Frontal cortex (tissue), 4 donors: ENCODE measurements around the gene GSTM3. TPM values are rescaled to one million over a fixed set of nuclear protein-coding genes. Genes with fewer than 3 reads are reported as not detected.

Experiments used
- DNase-seq, 2 donors: peaks; one replicate each; pipeline ENCODE4 v3.0.0; 2012; ENCODE audit warnings: low spot score in 2 of 2
- FAIRE-seq: peaks from 2 replicates; lab custom pipeline; 2012; peaks lifted over from hg19 to GRCh38; lab: Jason Lieb, UNC
- total RNA-seq: library from RNA; depleted of rRNA; stranded (reverse); fragments of >200 nt; gene quantifications from one replicate; pipeline ENCODE4 v1.2.3, GENCODE V29; 2014
- donor health status: control.
- donor health status: control.
- donor health status: control.

GSTM3 gene
- 80.3 TPM for total RNA-seq

DNA sequence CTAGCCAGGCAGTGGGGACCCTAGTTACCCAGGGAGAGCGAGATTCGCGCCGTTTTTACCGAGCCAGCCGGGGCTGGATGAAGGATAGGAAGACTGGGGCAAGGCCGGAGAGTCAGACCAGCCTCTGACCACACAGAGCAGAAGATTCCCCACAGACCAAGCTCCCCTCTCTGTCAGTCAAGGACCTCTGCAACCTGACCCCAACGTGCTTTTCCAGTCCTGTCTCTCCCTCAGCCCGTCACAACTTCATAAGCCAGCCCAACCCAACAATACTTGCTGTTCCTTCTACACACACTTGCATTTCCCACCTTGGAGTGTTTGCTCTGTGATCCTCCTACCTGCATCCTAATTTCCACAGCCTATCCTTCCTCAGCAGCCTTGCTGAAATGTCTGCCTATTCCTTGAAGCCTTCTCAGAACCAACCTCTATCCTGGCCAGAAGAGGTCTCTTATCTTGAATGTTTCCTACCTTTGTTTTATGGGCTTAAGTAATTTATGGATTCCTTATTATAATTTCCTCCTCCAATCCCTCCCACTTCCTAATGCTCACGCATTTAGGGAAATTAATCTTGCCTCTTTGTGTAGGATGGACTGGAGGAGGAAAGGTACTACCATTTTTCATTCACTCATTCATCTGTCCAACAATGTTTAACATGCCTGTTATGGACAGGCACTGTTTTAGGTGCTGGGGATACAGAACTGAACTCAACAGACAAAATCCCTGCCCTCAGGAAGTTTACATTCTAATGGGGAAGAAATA is at the start of gene GSTM3:
Gene GSTM3 (minus strand): TSS at position 424 of the 759 bp plus-strand sequence. CDS start 751 bp downstream, outside the sequence.
- FAIRE-seq: no peak

GRCh38 chr1:109790329-109790728 is 49.5 kb upstream of the GSTM3 start:
- FAIRE-seq (no peak), DNase-seq (no peak)

More for the DNA sequence above, at the start of gene GSTM3:
- DNase-seq: no peak

DNA sequence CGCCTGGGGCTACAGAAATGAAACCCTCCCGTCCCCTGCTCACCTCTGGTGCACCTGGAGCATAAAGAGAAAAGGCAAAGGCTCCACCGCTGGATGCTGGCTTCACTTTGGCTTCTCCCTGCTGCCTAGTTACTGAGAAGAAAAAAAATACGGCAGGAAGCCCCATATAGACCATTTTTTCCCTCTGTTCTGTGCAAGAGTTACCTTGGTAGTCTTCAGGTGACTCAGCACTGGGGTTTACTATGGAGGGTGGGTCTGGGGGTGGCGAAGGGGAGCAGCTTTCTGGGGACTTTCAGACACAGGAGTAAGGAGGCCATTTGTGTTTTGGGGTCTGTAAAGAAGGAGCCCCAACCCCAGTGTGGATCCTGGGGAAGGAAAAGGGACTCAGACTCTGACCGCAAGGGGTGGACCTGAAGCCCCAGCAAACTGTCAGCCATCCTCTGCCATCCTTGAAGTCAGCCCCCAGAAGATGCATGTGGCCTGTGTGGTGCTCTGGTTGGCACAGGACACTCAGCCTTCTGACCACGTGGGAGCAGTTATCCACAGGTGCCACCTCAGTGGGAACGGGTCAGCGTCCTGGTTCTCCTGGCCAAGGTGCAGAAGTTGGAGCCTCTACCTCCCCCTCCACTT is 48.8 kb upstream of the GSTM3 start:
- DNase-seq (no peak), FAIRE-seq (no peak)

DNA sequence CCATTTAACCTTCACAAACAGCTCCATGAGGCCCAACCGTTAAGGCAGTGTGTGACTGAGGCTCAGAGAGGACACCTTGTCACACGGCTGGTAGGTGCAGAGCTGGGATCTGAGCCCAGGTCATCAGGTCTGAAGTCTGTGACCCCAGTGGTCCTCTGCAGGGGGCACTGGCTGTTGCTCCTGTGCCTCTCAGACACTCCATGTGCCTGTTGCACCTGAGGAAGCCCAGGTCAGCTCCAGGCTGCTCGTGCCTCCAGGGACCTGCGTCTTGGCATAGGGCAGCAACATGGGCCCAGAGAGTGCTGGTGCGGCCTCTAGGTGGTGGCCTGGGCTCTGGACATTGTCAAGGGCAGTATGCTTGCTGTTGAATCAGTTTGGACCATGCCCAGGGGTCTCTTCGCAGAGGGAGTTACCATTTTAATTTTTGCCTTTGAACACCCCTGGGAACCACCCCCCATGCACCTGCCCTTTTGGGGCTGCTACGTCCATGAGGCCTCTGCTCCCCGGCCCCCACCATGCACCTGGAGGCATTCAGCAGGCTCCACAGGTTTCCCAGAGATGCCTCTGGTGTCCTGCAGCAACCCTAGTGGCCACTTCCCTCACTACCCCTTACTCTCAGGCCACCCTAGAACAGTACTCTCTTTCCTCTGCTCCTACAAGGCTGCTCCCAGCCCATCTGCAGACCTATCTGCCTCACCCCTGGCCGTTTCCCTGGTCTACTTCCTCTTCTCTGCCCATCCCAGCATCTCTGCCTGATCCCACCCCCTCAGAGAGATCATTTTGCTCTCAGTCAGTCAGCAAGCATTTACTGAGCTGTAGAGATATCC is 48.1 kb upstream of the GSTM3 start:
- no peak for DNase-seq

DNA sequence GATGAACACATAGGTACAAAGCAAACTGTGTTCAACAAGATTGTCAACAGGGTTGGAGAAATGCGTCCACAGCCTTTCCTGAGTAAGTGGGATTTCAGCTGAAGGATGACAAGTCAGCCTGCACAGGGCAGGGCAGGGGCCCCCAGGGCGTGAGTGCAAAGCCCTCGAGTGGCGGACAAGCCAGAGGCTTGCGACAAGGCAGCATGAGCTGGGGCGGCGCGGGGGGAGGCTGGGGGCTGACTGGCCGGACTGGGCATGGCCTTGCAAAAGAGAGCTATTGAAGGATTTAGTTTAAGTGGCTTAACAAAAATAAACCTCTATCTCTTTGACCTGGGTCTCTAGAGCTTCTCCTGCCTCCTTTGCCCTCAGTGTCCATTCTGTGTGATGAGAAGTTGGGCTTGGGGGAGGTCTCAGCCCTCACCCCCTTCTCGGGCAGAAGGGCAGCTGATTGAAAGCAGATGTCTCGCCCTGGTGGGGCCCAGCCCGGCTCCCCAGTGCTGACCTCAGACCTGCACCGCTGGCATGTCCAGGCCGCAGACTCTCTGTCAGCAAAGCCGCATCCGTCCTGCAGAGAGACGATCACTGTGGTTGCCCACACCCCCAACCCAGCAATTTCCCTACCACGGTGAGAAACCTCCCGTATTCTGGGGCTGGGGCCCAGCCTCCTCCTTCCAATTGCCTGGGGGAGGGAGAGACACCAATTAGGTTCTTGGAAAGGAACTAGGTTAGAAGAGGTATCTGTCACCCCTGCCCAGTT is 47.2 kb upstream of the GSTM3 start:
- FAIRE-seq: no peak

More for the DNA sequence above, 48.1 kb upstream of the GSTM3 start:
- no peak for FAIRE-seq

DNA sequence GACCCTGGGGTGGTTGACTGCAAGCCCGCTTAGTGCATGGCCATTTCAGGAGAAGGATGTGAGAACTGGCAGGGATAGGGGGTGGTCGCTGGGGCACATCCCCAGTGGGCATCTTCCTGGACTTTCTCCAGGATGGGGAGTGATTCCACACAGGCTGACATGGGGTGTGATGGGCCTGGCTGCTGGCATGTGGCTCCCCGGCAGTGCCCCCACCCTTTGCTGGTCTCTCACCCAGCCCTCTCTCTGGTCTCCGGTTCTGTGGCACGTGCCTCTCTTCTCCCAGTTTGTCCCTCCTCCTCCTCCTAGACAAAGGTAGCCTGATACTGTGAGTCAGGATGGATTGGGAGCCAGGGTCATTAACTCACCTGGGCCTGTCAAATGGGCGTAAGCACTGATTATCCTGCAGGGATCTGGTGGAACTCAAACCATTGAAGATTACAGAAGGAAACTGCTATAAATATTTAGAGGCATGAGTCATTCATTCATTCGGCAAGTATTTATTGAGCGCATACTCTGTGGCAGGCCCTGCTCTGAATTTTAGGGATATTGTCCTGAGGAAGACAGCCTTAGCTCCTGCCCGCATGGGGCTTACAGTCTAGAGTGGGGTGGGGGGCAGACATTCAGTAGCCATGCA is 46.5 kb upstream of the GSTM3 start:
- DNase-seq: no peak

More for the DNA sequence above, 47.2 kb upstream of the GSTM3 start:
- no peak for DNase-seq

DNA sequence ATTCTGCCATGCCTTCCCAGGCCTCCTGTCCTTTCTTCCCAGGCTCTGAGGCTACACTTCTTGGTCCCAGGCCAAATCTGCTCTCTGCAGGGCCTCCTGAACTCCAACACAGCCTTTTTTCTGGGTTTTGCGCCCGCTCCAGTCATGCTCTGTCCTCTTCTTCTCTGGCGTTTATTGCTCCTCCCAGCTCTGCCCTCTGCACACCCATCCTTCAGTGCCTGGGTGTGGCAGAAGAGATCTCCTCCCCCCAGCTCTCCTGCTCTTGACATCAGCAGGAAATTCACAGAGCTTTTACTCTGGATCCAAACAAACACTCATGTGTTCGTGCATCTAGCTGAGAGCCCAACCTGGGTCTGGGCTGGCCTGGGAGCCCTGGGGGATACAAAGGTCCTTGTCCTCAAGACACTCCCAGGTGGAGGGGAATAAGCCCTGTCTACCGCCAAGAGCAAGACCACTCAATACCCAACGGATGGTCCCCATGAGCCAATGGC is 45.7 kb upstream of the GSTM3 start:
- FAIRE-seq: no peak
- DNase-seq: no peak

More for the DNA sequence above, 46.5 kb upstream of the GSTM3 start:
- FAIRE-seq: no peak

GRCh38 chr1:109786112-109786480 is 45.3 kb upstream of the GSTM3 start:
- no peak for DNase-seq
- FAIRE-seq: no peak

- DNase-seq: no peak
Measured at GRCh38 chr1:109785446-109786111, 44.7 kb upstream of the GSTM3 start.

DNA sequence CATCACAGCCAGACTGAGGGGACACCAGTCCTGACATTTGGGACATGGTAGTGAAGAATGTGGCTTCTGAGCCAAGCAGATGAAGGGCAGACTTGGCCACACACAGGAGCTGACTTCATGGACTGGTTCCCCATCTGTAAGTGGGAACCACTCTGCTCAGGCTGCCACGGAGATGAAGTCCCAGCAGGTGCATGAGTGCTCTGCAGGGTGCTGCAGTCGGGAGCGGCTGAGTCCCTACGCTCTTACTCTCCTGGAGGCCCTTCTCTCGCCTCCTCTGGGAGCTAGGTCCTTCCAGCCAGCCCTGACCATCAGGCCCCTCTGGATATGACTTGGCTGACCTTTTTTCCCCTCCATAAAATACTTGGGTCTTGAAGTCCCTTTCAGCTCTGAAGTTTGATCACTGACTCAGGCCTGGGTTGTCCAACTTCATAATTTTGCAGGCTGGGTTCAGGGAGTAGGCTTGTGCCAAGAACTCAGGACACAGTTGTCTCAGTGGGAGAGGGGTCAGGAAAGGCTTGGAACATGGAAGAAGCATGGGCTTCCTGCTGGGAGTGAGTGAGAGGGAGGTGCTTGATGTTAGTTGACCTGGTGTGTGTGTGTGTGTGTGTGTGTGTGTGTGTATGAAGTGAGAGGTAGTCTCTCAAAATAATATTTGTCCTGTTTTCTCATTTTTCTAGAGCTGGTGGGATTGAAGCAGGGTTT is 43.9 kb upstream of the GSTM3 start:
- no peak for DNase-seq
- no peak for FAIRE-seq

More at GRCh38 chr1:109785446-109786111, 44.7 kb upstream of the GSTM3 start:
- FAIRE-seq: no peak

DNA sequence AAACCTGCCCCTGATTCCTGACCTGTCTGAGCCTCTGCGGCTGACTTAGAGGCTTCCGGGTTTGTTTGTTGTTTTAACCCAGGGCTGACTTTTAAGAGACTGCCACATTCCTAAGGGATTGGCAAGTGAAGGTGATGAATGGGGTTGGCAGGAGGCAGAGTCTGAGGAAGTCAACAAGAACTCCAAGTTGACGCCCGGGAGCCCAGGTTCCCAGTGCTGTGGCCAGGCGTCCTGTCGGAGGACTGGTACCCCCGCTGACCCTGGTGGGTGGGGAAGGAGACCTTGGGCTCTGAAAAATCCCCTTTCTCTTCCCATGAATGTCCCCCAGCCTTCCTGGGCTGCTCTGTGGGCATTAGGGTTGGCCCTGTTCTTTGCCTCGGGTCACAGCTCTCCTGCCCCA is 42.6 kb upstream of the GSTM3 start:
- FAIRE-seq (no peak), DNase-seq (no peak)

DNA sequence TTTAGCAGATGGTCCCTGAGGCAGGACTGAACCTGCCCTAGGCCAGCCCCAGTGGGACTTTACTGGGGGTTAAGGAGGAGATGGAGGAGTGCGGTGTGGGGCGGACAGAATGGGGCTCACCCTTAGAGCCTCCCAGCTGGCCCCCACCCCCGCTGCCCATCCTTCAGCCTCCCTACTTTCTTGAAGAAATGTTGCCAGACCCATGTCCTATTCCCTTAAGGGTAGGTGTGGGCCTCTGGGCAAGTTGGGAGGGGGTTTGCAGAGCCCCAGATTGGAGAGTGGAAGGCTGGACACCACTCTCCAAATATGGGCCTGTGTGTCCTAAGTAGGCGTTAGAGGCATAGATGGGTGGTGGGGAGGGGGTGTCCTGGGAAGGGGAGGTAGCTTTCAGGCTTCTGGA is 42.1 kb upstream of the GSTM3 start:
- DNase-seq (no peak), FAIRE-seq (no peak)

GRCh38 chr1:109782514-109782913 is 41.7 kb upstream of the GSTM3 start:
- FAIRE-seq (no peak), DNase-seq (no peak)

GRCh38 chr1:109781806-109782205 is 41.0 kb upstream of the GSTM3 start:
- no peak for DNase-seq
- no peak for FAIRE-seq

DNA sequence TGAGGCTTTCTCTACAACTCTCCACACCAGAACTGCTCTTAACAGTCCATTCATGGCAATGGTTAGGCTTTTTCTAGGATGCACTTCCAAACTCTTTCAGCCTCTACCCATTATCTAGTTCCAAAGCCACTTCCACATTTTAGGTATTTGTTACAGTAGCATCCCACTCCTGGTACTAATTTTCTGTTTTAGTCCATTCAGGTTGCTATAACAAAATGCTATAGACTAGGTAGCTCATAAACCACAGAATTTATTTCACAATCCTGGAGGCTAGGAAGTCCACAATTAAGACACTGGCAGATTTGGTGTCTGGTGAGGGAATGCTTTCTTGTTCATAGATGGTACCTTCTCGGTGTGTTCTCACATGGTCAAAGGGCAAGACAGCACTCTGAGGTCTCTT is 40.1 kb upstream of the GSTM3 start:
- DNase-seq (no peak), FAIRE-seq (no peak)

- no peak for FAIRE-seq
- no peak for DNase-seq
Measured at GRCh38 chr1:109777980-109778625, 37.3 kb upstream of the GSTM3 start.

- FAIRE-seq (no peak), DNase-seq (no peak)
Measured at GRCh38 chr1:109777436-109777835, 36.6 kb upstream of the GSTM3 start.

DNA sequence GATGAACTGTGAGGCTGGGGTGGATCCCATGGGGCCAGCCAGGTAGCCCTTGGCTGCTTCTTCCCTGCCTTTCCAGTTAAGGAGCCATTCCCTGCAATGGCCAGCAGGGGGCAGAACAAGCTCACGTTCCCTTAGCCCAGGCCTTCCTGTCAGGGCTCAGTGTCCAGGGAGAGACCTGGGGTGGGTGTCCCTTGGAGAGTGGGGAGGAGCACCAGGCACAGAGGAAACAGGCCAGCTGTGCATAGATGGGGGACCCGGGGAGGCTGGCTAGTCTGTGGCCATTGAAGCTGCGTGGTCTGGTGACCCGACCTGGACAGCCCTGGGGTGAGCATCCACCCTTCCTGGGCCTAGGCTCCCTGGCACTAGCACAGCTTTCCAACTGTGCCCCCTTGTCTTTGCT is 36.1 kb upstream of the GSTM3 start:
- peak; percentile 61 to 83 for DNase-seq
- FAIRE-seq: no peak
